Gastrocnemius medialis (tissue), 4 donors: ENCODE data around the gene OR5J2. TPM values are rescaled to one million over a fixed set of nuclear protein-coding genes. Genes with fewer than 3 reads are reported as not detected.

Experiments
- ATAC-seq, 2 donors: fragments of 150-250 bp; one replicate each; pipeline ENCODE4 v1.9.1; 2016
- DNase-seq, 2 donors: peaks; one replicate each; pipeline ENCODE4 v3.0.0-alpha.2; 2019
- H3K27ac ChIP-seq, 4 donors: fragments of 200-600 bp; sonication (generic); 1 replicate in 1 of 4; 2 replicates in 3 of 4; pipeline ENCODE4 v1.5.1; 2016 to 2018; ENCODE audit warnings: mild to moderate bottlenecking in 2 of 4, moderate library complexity in 1 of 4
- H3K27me3 ChIP-seq, 3 donors: fragments of 200-600 bp; sonication (generic) in 2 of 3; 1 replicate in 1 of 3; 2 replicates in 2 of 3; pipeline versions ENCODE4 v1.5.1 to v1.6.0; 2016 to 2019; ENCODE audit warnings: mild to moderate bottlenecking in 1 of 3, moderate library complexity in 1 of 3
- H3K36me3 ChIP-seq, 2 donors: fragments of 200-600 bp; sonication (generic) in 1 of 2; one replicate each; pipeline ENCODE4 v1.5.1; 2017 to 2018
- H3K4me1 ChIP-seq, 2 donors: fragments of 200-600 bp; sonication (generic) in 1 of 2; one replicate each; pipeline ENCODE4 v1.5.1; 2016 to 2017; ENCODE audit warnings: mild to moderate bottlenecking in 2 of 2
- H3K4me3 ChIP-seq, 4 donors: fragments of 200-600 bp; sonication (generic) in 3 of 4; 1 replicate in 1 of 4; 2 replicates in 3 of 4; pipeline ENCODE4 v1.5.1; 2016 to 2019; ENCODE audit warnings: mild to moderate bottlenecking in 2 of 4
- H3K9me3 ChIP-seq, 3 donors: fragments of 200-600 bp; sonication (generic) in 2 of 3; 1 replicate in 1 of 3; 2 replicates in 2 of 3; pipeline ENCODE4 v1.5.1; 2016 to 2019
- CTCF ChIP-seq, 5 experiments: fragments of 450-650 bp in 3 of 5; fragments of 200-600 bp in 2 of 5; sonication (generic) in 2 of 5; IDR thresholded peaks in 4 of 5; conservative IDR thresholded peaks in 1 of 5; 1 replicate in 4 of 5; 2 replicates in 1 of 5; pipeline ENCODE4 v1.5.1; 2016 to 2019; ENCODE audit warnings: antibody characterized with exemption in 5 of 5, mild to moderate bottlenecking in 3 of 5, moderate library complexity in 3 of 5
- POLR2A ChIP-seq, 2 donors: fragments of 450-650 bp; IDR thresholded peaks; one replicate each; pipeline ENCODE4 v1.6.1; 2017; ENCODE audit warnings: antibody characterized with exemption in 2 of 2, mild to moderate bottlenecking in 2 of 2, moderate library complexity in 2 of 2
- in situ Hi-C, 4 donors: fragments of 200-750 bp; cut with MboI; loops; one replicate each; pipeline versions ENCODE4 v1.15.0 to v1.8.0; 2017; ENCODE audit warnings: low sequenced_read_pairs in 4 of 4
- intact Hi-C: fragments of 100-400 bp; cut with DNase I; formaldehyde crosslinking; loops from one replicate; pipeline ENCODE4 v1.15.1; 2023; ENCODE audit warnings: low total_unique reads
- total RNA-seq, 4 donors: library from RNA; depleted of rRNA; stranded (reverse); fragments of >200 nt; gene quantifications; one replicate each; pipeline versions ENCODE4 v1.1.0 to v1.2.3, GENCODE V29; 2016

The OR5J2 gene
- total RNA-seq, 4 donors from 2014 or later, result not detected

- H3K27ac ChIP-seq, result no peak within 1 kb of the TSS
- H3K27me3 ChIP-seq, result no peaks in the 10 kb centered on the region
- ATAC-seq (no peak), DNase-seq (no peak)
- no peaks in the 10 kb centered on the region for H3K4me1 ChIP-seq
- no peak for TF ChIP-seq POLR2A (IDR thresholded peaks at IDR 0.05)
- no peak for TF ChIP-seq CTCF (IDR thresholded peaks at IDR 0.05 in 4 of 5, conservative IDR thresholded peaks at IDR 0.05 in 1 of 5)
- H3K4me3 ChIP-seq, result no peak within 1 kb of the TSS
- in situ Hi-C loops, result no loop called here
- no peaks in the 10 kb centered on the region for H3K36me3 ChIP-seq
- intact Hi-C loops, result no loop called here
- no peaks in the 10 kb centered on the region for H3K9me3 ChIP-seq
Observed at GRCh38 chr11:56160217-56160616, 16.2 kb upstream of the OR5J2 start, which contains the start of gene OR8K5. OR8K5 (minus strand) TSS chr11:56160317; CDS start chr11:56160317, 0 bp downstream.

DNA sequence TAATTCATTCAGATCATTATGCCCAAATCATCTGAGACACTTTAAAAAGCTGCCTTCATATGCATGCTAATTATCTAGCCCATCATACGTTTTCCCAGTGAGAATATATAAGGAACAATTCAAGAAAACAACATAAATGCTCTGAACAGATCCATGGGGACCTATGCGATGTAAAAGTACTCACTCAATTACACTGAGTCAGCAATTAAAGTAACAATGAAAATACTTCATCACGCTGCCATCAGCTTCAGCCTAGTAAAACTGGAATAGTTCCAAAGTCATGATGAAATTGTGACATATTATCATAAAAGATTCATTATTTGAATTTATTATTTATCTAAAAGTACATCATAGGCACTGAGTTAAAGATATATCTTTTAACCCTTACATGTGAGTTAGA is 12.6 kb upstream of the OR5J2 start:
- no peaks in the 10 kb centered on the region for H3K9me3 ChIP-seq
- no peaks in the 10 kb centered on the region for H3K4me1 ChIP-seq
- ATAC-seq (no peak), DNase-seq (no peak)
- no peak overlapping the region for H3K27ac ChIP-seq
- TF ChIP-seq CTCF (IDR thresholded peaks at IDR 0.05 in 4 of 5, conservative IDR thresholded peaks at IDR 0.05 in 1 of 5), result no peak
- no peak for TF ChIP-seq POLR2A (IDR thresholded peaks at IDR 0.05)
- intact Hi-C loops (no loop called here), in situ Hi-C loops (no loop called here)
- no peak overlapping the region for H3K4me3 ChIP-seq
- no peaks in the 10 kb centered on the region for H3K36me3 ChIP-seq
- no peaks in the 10 kb centered on the region for H3K27me3 ChIP-seq

GRCh38 chr11:56172256-56172830 is 4.1 kb upstream of the OR5J2 start:
- no peak overlapping the region for H3K27ac ChIP-seq
- no peaks in the 10 kb centered on the region for H3K27me3 ChIP-seq
- intact Hi-C loops, result no loop called here
- H3K36me3 ChIP-seq, result no peaks in the 10 kb centered on the region
- H3K9me3 ChIP-seq, result no peaks in the 10 kb centered on the region
- DNase-seq, result no peak
- no peaks in the 10 kb centered on the region for H3K4me1 ChIP-seq
- no peak for ATAC-seq
- no peak for TF ChIP-seq CTCF (IDR thresholded peaks at IDR 0.05 in 4 of 5, conservative IDR thresholded peaks at IDR 0.05 in 1 of 5)
- in situ Hi-C loops, result no loop called here
- H3K4me3 ChIP-seq, result no peak overlapping the region

GRCh38 chr11:56183459-56183858 is 7.0 kb downstream of the OR5J2 start:
- H3K36me3 ChIP-seq, result no peaks in the 10 kb centered on the region
- DNase-seq (no peak), ATAC-seq (no peak)
- no peaks in the 10 kb centered on the region for H3K9me3 ChIP-seq
- intact Hi-C loops, result no loop called here
- no peak overlapping the region for H3K4me3 ChIP-seq
- no peaks in the 10 kb centered on the region for H3K27me3 ChIP-seq
- no peaks in the 10 kb centered on the region for H3K4me1 ChIP-seq
- TF ChIP-seq POLR2A (IDR thresholded peaks at IDR 0.05) (no peak), CTCF (IDR thresholded peaks at IDR 0.05 in 4 of 5, conservative IDR thresholded peaks at IDR 0.05 in 1 of 5) (no peak)
- H3K27ac ChIP-seq, result no peak overlapping the region
- in situ Hi-C loops, result no loop called here

DNA sequence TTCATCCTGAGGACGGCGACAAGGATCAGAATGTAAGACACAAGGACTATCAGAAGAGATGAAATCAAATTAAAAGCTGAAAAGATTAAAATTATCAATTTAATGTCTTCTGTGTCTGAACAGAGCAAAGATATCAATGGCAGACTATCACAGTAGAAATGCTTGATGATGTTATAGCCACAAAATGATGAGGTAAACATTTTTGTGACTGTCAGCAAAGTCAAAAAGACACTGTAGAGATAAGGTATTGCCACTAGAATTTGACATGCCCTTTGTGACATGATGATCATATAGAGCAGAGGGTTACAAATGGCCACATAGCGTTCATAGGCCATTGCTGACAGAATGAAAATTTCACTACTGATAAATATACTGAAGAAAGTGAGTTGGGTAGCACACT is 12.2 kb downstream of the OR5J2 start:
- H3K27ac ChIP-seq, result no peak overlapping the region
- H3K4me3 ChIP-seq, result no peak overlapping the region
- no peaks in the 10 kb centered on the region for H3K4me1 ChIP-seq
- DNase-seq (no peak), ATAC-seq (no peak)
- H3K27me3 ChIP-seq, result no peaks in the 10 kb centered on the region
- no peak for TF ChIP-seq POLR2A (IDR thresholded peaks at IDR 0.05)
- TF ChIP-seq CTCF (IDR thresholded peaks at IDR 0.05 in 4 of 5, conservative IDR thresholded peaks at IDR 0.05 in 1 of 5), result no peak
- H3K9me3 ChIP-seq, result no peaks in the 10 kb centered on the region
- H3K36me3 ChIP-seq, result no peaks in the 10 kb centered on the region
- intact Hi-C loops (no loop called here), in situ Hi-C loops (no loop called here)
